A673 (cell line): ENCODE results near the gene ENOX1.

Experiments used
- CTCF ChIP-seq: fragments of 300-800, 200-600 bp; sonication (generic); conservative IDR thresholded peaks from 2 replicates; pipeline ENCODE4 v1.5.1; 2017; ENCODE audit warnings: low read depth, mild to moderate bottlenecking, antibody characterized with exemption, low read length, moderate library complexity, mixed read lengths
- EZH2 ChIP-seq: fragments of 200-600 bp; sonication (generic); IDR thresholded peaks from 2 replicates; pipeline ENCODE4 v1.6.1; 2017; ENCODE audit warnings: borderline replicate concordance, low read depth, mild to moderate bottlenecking, mixed read lengths, antibody characterized with exemption, low read length; ENCODE audit not compliant: poor library complexity, severe bottlenecking

GRCh38 chr13:43766725-43767124 lies 20.0 kb downstream of the ENOX1 start:
- TF ChIP-seq CTCF, result no peak
- TF ChIP-seq EZH2, result no peak
